Retinal pigment epithelial cell (primary cell): Measurements from ENCODE around the gene TSPAN9.

Experiments
- DNase-seq: peaks from one replicate; pipeline ENCODE4 v3.0.0-alpha.2; 2010; ENCODE audit warnings: low read depth
- H3K4me3 ChIP-seq: 2 replicates; pipeline ENCODE4 v1.5.1; 2011; ENCODE audit warnings: mild to moderate bottlenecking, low read length, control low read depth, moderate library complexity
- TF ChIP-seq, protein P1 (sequence below): conservative IDR thresholded peaks from 2 replicates; pipeline ENCODE4 v1.5.1; 2011; ENCODE audit warnings: low read depth, low read length, control low read depth, inconsistent platforms

TSPAN9 gene

DNA sequence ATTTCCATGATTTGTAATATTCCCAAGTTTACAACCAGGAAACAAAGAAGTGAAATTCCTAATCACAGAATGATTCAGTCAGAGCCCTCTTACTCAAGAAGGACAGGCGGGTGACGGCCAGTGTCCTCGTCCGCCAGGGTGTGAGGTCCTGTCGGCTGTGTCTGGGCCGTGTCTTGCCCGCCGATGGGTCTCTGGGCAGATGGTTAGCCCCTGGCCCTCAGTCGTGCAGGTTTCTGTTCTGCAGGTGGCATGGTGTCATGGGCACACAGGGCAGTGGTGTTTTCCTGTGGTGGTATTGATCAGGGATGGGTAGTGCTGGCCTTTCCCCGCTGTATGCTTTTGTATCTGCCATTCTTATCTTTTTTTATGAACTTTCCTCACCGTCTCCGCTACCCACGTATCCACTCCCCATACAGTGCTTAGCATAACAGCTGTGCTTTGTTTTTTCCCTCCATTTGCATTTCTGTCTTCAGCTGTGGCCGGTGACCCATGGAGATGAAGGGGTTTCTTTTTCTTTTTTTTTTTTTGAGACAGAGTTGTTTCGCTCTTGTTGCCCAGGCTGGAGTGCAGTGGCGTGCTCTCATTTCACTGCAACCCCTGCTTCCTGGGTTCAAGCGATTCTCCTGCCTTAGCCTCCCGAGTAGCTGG is 100.7 kb downstream of the TSPAN9 start:
- H3K4me3 ChIP-seq = no peak overlapping the region
- TF ChIP-seq, protein P1, sequence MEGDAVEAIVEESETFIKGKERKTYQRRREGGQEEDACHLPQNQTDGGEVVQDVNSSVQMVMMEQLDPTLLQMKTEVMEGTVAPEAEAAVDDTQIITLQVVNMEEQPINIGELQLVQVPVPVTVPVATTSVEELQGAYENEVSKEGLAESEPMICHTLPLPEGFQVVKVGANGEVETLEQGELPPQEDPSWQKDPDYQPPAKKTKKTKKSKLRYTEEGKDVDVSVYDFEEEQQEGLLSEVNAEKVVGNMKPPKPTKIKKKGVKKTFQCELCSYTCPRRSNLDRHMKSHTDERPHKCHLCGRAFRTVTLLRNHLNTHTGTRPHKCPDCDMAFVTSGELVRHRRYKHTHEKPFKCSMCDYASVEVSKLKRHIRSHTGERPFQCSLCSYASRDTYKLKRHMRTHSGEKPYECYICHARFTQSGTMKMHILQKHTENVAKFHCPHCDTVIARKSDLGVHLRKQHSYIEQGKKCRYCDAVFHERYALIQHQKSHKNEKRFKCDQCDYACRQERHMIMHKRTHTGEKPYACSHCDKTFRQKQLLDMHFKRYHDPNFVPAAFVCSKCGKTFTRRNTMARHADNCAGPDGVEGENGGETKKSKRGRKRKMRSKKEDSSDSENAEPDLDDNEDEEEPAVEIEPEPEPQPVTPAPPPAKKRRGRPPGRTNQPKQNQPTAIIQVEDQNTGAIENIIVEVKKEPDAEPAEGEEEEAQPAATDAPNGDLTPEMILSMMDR = no peak
- DNase-seq = no peak

DNA sequence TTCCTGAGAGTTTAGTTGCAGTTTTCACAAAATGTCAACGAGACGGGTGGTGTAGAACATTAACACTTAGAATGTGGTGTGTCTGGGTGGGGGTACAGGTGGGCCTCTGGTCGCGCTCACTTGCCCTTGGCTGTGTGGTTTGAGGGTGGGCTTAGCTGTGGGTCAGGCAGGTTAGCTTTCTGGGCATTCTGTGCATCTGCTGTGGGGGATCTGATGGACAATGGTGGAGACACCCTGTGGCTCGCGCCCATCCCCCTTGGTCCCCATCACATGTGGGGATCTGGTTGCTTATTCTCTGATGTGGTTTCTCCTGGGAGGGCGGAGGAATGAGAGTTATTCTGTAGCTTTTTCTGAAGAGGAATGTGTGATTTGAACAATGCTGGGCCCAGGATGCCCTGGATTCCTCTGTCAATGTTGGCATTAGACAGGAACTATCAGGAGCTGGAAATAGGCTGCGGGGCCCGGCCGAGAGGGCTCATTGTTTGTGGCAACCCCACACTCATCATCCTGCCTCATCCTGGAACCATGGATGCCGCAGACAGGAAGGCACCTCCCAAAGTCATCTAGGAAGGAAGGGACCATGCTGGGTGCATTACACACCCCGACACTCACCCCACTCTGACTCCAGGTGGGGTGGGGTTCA is 101.6 kb downstream of the TSPAN9 start:
- DNase-seq = no peak
- no peak overlapping the region for H3K4me3 ChIP-seq
- TF ChIP-seq, protein P1 = no peak

DNA sequence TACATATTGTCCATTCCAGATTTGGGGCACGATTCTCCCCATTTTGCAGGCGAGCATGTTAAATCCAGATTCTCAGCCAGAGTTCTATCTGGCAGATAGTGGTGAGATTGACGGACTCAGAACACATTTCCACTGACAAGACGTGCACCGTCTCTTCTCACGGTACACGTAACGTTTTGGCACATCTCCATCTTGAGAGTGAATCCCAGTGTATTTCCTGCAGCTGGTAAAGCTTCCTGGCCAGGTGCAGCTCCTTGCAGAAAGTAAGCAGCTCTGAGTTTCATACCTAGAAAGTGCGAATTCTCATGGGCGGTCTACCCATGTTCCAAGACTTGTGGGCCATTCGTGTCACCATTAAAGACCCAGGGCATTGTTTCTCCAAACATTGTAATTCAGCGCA is 102.6 kb downstream of the TSPAN9 start:
- no peak overlapping the region for H3K4me3 ChIP-seq
- TF ChIP-seq, protein P1 = no peak
- DNase-seq = no peak

DNA sequence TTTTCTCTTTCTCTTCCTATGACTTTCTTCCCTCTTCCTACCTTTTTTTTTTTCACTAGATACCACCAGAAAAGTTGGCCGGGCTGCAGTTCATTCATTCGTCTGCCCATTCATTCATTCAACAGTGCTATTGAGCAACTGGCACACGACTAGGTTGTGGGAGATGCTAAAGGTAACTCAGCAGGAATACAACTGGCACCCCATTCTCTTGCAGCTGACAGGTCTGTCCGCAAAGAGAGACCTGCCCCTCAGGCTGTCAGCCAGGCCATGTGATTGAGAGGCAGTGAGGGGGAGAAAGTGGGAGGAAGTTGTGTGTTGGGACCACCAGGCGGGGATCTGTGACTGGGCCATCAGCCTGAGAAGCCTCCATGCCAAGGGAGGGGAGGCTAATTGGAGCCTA is 105.2 kb downstream of the TSPAN9 start:
- DNase-seq = no peak
- no peak overlapping the region for H3K4me3 ChIP-seq
- TF ChIP-seq, protein P1 = no peak

DNA sequence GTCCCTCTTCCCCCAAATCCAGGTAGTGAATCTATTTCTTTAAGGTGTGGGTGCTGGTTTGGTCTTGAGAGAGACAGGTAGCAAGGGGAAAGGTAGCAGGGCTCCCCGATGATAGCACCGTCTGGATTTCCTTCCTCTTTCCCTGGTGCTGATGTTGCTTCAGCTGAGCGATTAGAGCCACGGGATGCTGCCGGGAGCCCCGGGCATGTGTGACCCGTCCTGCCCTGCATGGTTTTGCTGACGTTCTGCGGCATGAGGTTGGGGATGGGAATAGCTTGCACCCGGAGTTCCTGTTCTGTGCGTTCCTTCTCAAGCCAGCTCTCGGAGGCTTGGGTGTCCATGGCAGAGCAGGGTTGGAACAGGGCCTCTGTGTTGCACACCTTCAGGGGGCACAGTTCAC is 107.3 kb downstream of the TSPAN9 start:
- no peak for DNase-seq
- no peak overlapping the region for H3K4me3 ChIP-seq
- TF ChIP-seq, protein P1 = no peak

DNA sequence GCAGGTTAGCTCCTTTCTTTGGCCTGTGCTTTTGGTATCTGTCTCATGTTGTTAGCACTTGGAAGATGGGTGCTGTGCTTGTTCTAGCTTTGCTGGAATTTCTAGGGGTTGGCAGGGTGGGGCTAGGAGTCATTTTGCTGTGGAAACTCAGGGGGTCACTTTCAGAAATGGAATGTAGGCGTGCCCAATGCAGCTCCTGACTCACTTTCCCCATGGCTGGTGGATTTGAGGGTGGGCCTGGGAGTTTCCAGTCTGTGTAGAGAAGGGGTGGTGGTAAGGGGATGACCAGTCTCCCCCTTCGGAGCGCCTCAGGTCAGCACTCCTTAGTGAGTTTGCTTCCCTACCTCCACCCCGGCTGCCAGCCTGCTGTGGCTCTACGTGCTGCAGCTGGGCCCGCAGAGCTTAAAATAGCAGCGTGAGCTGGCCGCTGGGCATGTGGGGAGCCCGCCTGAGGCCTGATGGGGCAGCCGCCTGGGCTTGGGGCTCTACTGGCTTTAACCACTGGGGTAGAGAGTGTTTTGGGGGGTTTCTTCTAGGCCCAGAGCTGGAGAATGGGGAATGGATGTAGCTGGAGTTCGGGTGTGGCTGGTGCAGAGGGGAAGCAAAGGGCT is 108.2 kb downstream of the TSPAN9 start:
- DNase-seq = peak; percentile 48
- H3K4me3 ChIP-seq = no peak overlapping the region
- TF ChIP-seq, protein P1 = no peak

DNA sequence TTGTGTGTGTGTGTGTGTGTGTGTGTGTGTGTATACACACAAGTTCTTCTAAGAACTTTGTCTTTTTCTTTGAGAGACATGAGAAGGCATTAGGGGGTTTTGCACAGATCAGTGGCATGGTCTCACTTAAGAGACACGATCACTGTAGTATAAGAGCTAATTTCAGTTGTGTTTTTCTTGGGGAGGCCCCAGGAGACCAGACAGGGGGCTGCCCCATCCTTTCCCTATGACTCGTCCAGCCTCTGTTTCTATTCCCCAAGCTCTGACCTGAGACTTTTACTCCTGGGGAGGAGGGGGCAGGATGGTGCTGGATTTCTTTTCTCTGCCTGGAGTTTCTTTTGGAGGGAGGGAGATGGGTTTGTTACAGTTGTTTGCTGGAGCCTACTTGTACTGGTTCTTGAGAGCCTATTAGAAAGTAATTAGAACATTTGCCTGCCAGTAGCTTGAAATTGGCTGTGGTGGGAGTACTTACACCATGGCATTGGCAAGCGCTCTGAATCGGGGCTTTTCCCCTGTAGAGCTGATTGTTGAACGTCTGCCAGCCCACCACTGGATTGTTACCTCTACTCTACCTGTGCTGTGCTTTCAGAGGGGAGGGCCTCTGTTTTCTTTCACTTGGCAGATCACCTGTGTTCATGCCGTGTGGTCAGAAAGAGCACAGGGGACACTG is 109.5 kb downstream of the TSPAN9 start:
- H3K4me3 ChIP-seq = no peak overlapping the region
- no peak for DNase-seq
- TF ChIP-seq, protein P1 = no peak
